Mammary epithelial cell (primary cell): Measurements from ENCODE around the gene IL20.

Source experiments
- CTCF ChIP-seq, 2 donors: IDR thresholded peaks in 1 of 2; conservative IDR thresholded peaks in 1 of 2; 2 replicates each; pipeline ENCODE4 v1.5.1; 2011 to 2012; ENCODE audit warnings: inconsistent platforms in 2 of 2, low read length in 2 of 2, mild to moderate bottlenecking in 2 of 2, control low read depth in 1 of 2, low read depth in 1 of 2; ENCODE audit not compliant: insufficient read depth in 1 of 2; ENCODE audit errors: extremely low read depth in 1 of 2
- EZH2 ChIP-seq: IDR thresholded peaks from 2 replicates; pipeline ENCODE4 v1.6.1; 2012; ENCODE audit warnings: low read length, inconsistent platforms, borderline replicate concordance

GRCh38 chr1:206907304-206907991 is 42.0 kb downstream of the IL20 start:
- TF ChIP-seq CTCF (conservative IDR thresholded peaks at IDR 0.05 in 1 of 2, IDR thresholded peaks at IDR 0.05 in 1 of 2; ENCODE audit: extremely low read depth in 1 of 2, insufficient read depth in 1 of 2, low read depth in 1 of 2, low read length in 2 of 2): no peak
- no peak for TF ChIP-seq EZH2
